Measurements from ENCODE around the gene GRHL3.

GRHL3 gene

GRCh38 chr1:24389231-24389678 is 70.1 kb downstream of the GRHL3 start:
- in situ Hi-C loops (cut with HindIII; ENCODE audit: low sequenced_read_pairs) = no loop called here

GRCh38 chr1:24390924-24391782 is 72.0 kb downstream of the GRHL3 start:
- in situ Hi-C loops (cut with HindIII; ENCODE audit: low sequenced_read_pairs) = loop anchor here (5.0 kb wide), 1 partner anchor 194 kb away; no protein-coding TSS in a partner anchor

- in situ Hi-C loops (cut with HindIII; ENCODE audit: low sequenced_read_pairs) = loop anchor here (5.0 kb wide), 1 partner anchor 195 kb away; no protein-coding TSS in a partner anchor
Observed at GRCh38 chr1:24391882-24392603, 72.9 kb downstream of the GRHL3 start.

- in situ Hi-C loops (cut with HindIII; ENCODE audit: low sequenced_read_pairs) = loop anchor here (5.0 kb wide), 1 partner anchor 195 kb away; no protein-coding TSS in a partner anchor
Observed at GRCh38 chr1:24392604-24392946, 73.4 kb downstream of the GRHL3 start.

GRCh38 chr1:24392982-24393650 is 74.0 kb downstream of the GRHL3 start:
- in situ Hi-C loops (cut with HindIII; ENCODE audit: low sequenced_read_pairs) = loop anchor here (5.0 kb wide), 1 partner anchor 196 kb away; no protein-coding TSS in a partner anchor

- in situ Hi-C loops (cut with HindIII; ENCODE audit: low sequenced_read_pairs) = loop anchor here (5.0 kb wide), 1 partner anchor 197 kb away; no protein-coding TSS in a partner anchor
Observed at GRCh38 chr1:24393892-24394291, 74.7 kb downstream of the GRHL3 start.

GRCh38 chr1:24400065-24400464 is 80.9 kb downstream of the GRHL3 start:
- in situ Hi-C loops (cut with HindIII; ENCODE audit: low sequenced_read_pairs) = loop anchor here (25.0 kb wide), 1 partner anchor 88 kb away; the partner anchor contains the start of gene GRHL3

GRCh38 chr1:24403806-24404205 is 84.6 kb downstream of the GRHL3 start:
- in situ Hi-C loops (cut with HindIII; ENCODE audit: low sequenced_read_pairs) = loop anchor here (25.0 kb wide), 1 partner anchor 92 kb away; the partner anchor contains the start of gene GRHL3
